ENCODE results near the gene FHAD1. TPM values are rescaled to one million over a fixed set of nuclear protein-coding genes. Genes with fewer than 3 reads are reported as not detected.

The FHAD1 gene
- total and polyA plus RNA-seq, 4 donors: under 0.01 to 0.13 (median 0.05) TPM; not detected in 1

DNA sequence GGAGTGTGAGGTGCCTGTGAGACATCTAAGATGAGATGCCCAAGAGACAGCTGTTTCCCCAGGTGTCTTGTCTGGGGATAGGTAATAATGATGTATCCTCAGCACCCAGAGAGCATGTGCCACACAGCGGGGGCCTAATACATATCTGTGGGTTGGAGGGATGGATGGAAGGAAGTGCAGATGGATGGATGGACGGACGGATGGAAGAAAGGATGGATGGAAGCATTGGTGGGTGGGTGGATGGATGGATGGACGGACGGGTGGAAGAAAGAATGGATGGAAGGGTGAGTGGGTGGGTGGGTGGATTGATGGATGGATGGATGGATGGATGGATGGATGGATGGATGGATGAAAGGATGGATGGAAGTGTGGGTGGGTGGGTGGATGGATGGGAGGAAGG lies 84.2 kb downstream of the FHAD1 start:
- H3K27me3 ChIP-seq (ENCODE audit: control insufficient read depth in 4 of 4, insufficient read depth in 4 of 4, low read length in 3 of 4): no peaks in the 10 kb centered on the region
- no peak overlapping the region for H3K9ac ChIP-seq (ENCODE audit: low read depth in 1 of 2, low read length in 2 of 2)
- no peaks in the 10 kb centered on the region for H3K9me3 ChIP-seq (ENCODE audit: control insufficient read depth in 4 of 4, low read length in 3 of 4)
- TF ChIP-seq, protein P1, sequence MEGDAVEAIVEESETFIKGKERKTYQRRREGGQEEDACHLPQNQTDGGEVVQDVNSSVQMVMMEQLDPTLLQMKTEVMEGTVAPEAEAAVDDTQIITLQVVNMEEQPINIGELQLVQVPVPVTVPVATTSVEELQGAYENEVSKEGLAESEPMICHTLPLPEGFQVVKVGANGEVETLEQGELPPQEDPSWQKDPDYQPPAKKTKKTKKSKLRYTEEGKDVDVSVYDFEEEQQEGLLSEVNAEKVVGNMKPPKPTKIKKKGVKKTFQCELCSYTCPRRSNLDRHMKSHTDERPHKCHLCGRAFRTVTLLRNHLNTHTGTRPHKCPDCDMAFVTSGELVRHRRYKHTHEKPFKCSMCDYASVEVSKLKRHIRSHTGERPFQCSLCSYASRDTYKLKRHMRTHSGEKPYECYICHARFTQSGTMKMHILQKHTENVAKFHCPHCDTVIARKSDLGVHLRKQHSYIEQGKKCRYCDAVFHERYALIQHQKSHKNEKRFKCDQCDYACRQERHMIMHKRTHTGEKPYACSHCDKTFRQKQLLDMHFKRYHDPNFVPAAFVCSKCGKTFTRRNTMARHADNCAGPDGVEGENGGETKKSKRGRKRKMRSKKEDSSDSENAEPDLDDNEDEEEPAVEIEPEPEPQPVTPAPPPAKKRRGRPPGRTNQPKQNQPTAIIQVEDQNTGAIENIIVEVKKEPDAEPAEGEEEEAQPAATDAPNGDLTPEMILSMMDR (IDR thresholded peaks at IDR 0.05; ENCODE audit: low read depth, low read length, missing input control): no peak
- no peak for TF ChIP-seq TAF1 (conservative IDR thresholded peaks at IDR 0.05)
- TF ChIP-seq FOXA2 (IDR thresholded peaks at IDR 0.05): no peak
- TF ChIP-seq HNF4G (IDR thresholded peaks at IDR 0.05): no peak
- TF ChIP-seq, protein P2, sequence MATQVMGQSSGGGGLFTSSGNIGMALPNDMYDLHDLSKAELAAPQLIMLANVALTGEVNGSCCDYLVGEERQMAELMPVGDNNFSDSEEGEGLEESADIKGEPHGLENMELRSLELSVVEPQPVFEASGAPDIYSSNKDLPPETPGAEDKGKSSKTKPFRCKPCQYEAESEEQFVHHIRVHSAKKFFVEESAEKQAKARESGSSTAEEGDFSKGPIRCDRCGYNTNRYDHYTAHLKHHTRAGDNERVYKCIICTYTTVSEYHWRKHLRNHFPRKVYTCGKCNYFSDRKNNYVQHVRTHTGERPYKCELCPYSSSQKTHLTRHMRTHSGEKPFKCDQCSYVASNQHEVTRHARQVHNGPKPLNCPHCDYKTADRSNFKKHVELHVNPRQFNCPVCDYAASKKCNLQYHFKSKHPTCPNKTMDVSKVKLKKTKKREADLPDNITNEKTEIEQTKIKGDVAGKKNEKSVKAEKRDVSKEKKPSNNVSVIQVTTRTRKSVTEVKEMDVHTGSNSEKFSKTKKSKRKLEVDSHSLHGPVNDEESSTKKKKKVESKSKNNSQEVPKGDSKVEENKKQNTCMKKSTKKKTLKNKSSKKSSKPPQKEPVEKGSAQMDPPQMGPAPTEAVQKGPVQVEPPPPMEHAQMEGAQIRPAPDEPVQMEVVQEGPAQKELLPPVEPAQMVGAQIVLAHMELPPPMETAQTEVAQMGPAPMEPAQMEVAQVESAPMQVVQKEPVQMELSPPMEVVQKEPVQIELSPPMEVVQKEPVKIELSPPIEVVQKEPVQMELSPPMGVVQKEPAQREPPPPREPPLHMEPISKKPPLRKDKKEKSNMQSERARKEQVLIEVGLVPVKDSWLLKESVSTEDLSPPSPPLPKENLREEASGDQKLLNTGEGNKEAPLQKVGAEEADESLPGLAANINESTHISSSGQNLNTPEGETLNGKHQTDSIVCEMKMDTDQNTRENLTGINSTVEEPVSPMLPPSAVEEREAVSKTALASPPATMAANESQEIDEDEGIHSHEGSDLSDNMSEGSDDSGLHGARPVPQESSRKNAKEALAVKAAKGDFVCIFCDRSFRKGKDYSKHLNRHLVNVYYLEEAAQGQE (IDR thresholded peaks at IDR 0.05): no peak
- no peak overlapping the region for H3K27ac ChIP-seq (ENCODE audit: low read depth in 1 of 2, low read length in 2 of 2)
- peaks cover 0 to 12% (median 10%) of the 10 kb centered on the region in 4 donors for H3K4me1 ChIP-seq (ENCODE audit: control insufficient read depth in 4 of 4, insufficient read depth in 4 of 4, low read length in 3 of 4)
- WGBS: 97% methylated on average over 5 of the region's 5 CpGs
- no peaks in the 10 kb centered on the region for H3K36me3 ChIP-seq (ENCODE audit: control insufficient read depth in 4 of 4, insufficient read depth in 3 of 4, low read depth in 1 of 4, low read length in 3 of 4)
- DNase-seq (ENCODE audit: low spot score): no peak
- H3K4me3 ChIP-seq (ENCODE audit: low read depth in 1 of 3, low read length in 3 of 3): no peak overlapping the region

DNA sequence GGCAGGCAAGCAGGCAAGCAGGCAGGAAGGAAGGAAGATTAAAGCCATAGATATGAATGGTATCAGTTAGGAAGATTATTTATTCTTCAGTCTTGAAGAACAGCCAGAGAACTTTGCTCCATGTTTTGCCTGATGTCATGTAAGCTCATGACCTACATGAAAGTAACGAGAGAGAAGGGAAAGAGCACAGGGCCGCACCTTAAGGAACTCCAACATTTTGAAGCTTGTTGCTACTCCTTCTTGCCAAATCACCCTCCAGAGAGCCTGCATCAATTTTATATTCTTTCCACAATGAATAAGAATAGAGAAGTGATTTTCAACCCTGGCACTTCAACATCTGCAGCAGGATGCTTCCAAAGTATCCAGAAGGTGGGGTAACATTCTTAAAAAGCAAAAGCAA lies 84.7 kb downstream of the FHAD1 start:
- WGBS: 88% methylated on average over 2 of the region's 2 CpGs
- no peak overlapping the region for H3K4me3 ChIP-seq (ENCODE audit: low read depth in 1 of 3, low read length in 3 of 3)
- TF ChIP-seq NR2F2 (IDR thresholded peaks at IDR 0.05): no peak
- TF ChIP-seq, protein P3, sequence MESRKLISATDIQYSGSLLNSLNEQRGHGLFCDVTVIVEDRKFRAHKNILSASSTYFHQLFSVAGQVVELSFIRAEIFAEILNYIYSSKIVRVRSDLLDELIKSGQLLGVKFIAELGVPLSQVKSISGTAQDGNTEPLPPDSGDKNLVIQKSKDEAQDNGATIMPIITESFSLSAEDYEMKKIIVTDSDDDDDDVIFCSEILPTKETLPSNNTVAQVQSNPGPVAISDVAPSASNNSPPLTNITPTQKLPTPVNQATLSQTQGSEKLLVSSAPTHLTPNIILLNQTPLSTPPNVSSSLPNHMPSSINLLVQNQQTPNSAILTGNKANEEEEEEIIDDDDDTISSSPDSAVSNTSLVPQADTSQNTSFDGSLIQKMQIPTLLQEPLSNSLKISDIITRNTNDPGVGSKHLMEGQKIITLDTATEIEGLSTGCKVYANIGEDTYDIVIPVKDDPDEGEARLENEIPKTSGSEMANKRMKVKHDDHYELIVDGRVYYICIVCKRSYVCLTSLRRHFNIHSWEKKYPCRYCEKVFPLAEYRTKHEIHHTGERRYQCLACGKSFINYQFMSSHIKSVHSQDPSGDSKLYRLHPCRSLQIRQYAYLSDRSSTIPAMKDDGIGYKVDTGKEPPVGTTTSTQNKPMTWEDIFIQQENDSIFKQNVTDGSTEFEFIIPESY (IDR thresholded peaks at IDR 0.05): no peak
- TF ChIP-seq FOXA2 (IDR thresholded peaks at IDR 0.05): no peak
- no peak for TF ChIP-seq HNF4G (IDR thresholded peaks at IDR 0.05)
- TF ChIP-seq, protein P1 (IDR thresholded peaks at IDR 0.05; ENCODE audit: low read depth, low read length, missing input control): no peak
- no peak for TF ChIP-seq EGR1 (IDR thresholded peaks at IDR 0.05; ENCODE audit: low read depth in 2 of 2)
- no peak for TF ChIP-seq SP1 (IDR thresholded peaks at IDR 0.05)
- TF ChIP-seq YY1 (IDR thresholded peaks at IDR 0.05): no peak
- TF ChIP-seq GABPA (IDR thresholded peaks at IDR 0.05 in 1 of 2, conservative IDR thresholded peaks at IDR 0.05 in 1 of 2): no peak
- TF ChIP-seq, protein P4, sequence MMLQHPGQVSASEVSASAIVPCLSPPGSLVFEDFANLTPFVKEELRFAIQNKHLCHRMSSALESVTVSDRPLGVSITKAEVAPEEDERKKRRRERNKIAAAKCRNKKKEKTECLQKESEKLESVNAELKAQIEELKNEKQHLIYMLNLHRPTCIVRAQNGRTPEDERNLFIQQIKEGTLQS (IDR thresholded peaks at IDR 0.05): no peak
- TF ChIP-seq RAD21 (IDR thresholded peaks at IDR 0.05): no peak
- H3K4me1 ChIP-seq (ENCODE audit: control insufficient read depth in 4 of 4, insufficient read depth in 4 of 4, low read length in 3 of 4): peaks cover 0 to 12% (median 10%) of the 10 kb centered on the region in 4 donors
- H3K9ac ChIP-seq (ENCODE audit: low read depth in 1 of 2, low read length in 2 of 2): no peak overlapping the region
- DNase-seq (ENCODE audit: low spot score): no peak
- no peak overlapping the region for H3K27ac ChIP-seq (ENCODE audit: low read depth in 1 of 2, low read length in 2 of 2)
- no peaks in the 10 kb centered on the region for H3K9me3 ChIP-seq (ENCODE audit: control insufficient read depth in 4 of 4, low read length in 3 of 4)
- H3K27me3 ChIP-seq (ENCODE audit: control insufficient read depth in 4 of 4, insufficient read depth in 4 of 4, low read length in 3 of 4): no peaks in the 10 kb centered on the region
- no peaks in the 10 kb centered on the region for H3K36me3 ChIP-seq (ENCODE audit: control insufficient read depth in 4 of 4, insufficient read depth in 3 of 4, low read depth in 1 of 4, low read length in 3 of 4)

Measured in liver (tissue), 9 donors.